ENCODE data around the gene HIGD1C. TPM values are rescaled to one million over a fixed set of nuclear protein-coding genes. Genes with fewer than 3 reads are reported as not detected.
A peak's percentile ranks its signal among the peaks of the same experiment; 100 is the strongest.
"Not testable (repeated sequence)": the region's sequence is repeated elsewhere in the genome, so short reads cannot be mapped to it uniquely, and the experiment has no call there.

The HIGD1C gene
- total and polyA plus RNA-seq, 3 experiments from 2014 or later, result not detected

DNA sequence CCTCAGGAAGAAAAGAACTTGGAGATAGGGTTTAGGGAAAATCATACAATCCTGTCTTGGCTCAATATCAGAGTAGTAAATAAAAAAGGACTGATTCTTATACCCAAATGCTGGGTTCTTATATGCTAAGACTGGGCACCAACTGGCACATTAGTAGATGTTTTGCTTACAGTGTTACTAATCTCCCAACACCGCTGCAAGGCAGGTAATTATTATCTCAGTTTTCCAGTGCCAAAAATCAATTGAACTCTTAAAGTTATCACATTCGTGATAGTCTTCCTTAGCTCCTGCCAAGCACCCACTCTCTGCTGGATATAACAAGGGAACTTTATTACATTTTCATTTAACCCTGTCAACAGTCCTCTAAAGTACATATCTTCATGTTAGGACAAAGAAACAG is 25.0 kb upstream of the HIGD1C start:
- Histone ChIP-seq H3K27me3 (ENCODE audit: insufficient read depth, low read length, poor library complexity, severe bottlenecking) (no peaks in the 10 kb centered on the region), H3K4me1 (ENCODE audit: insufficient read depth, low read length) (peaks cover 15% of the 10 kb centered on the region), H3K27ac (ENCODE audit: low read depth, low read length) (no peak overlapping the region), H3K36me3 (ENCODE audit: insufficient read depth, low read length) (no peaks in the 10 kb centered on the region), H3K4me3 (ENCODE audit: low read length) (no peak overlapping the region), H3K9me3 (ENCODE audit: low read length) (no peaks in the 10 kb centered on the region)
- H3K4me1 Mint-ChIP-seq, result peaks cover 33 to 65% (median 33%) of the 10 kb centered on the region in 3 donors
- H3K27me3 Mint-ChIP-seq, result peaks cover 0 to 3% of the 10 kb centered on the region in 2 donors
- no peak for DNase-seq
- H3K36me3 Mint-ChIP-seq, result peaks cover 0 to 15% (median 0%) of the 10 kb centered on the region in 3 donors
- H3K4me3 Mint-ChIP-seq, result peak overlapping the region in 6 of 7 donors; percentile 35 to 92 (median 86)
- CTCF ChIA-PET, result no interaction called here
- POLR2A ChIA-PET, result no interaction called here
- H3K9me3 Mint-ChIP-seq, result no peaks in the 10 kb centered on the region
- H3K27ac Mint-ChIP-seq, result peak overlapping the region in 6 of 8 donors; percentile 1 to 67 (median 36)

DNA sequence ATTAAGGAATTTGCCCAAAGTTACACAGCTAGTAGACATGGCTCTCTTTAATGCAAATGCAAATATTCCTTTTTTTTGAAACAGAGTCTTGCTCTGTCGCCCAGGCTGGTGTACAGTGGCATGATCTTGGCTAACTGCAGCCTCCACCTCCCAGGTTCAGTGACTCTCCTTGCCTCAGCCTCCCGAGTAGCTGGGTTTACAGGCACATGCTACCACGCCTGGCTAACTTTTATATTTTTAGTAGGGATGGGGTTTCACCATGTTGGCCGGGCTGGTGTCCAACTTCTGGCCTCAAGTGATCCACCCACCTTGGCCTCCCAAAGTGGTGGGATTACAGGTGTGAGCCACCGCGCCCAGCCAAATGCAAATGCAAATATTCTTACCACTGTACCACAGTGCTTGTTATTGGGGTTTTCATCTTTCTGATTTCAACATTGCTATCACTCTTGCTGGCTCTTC is 24.5 kb upstream of the HIGD1C start:
- Histone ChIP-seq H3K27me3 (ENCODE audit: insufficient read depth, low read length, poor library complexity, severe bottlenecking) (no peaks in the 10 kb centered on the region), H3K9me3 (ENCODE audit: low read length) (no peaks in the 10 kb centered on the region), H3K36me3 (ENCODE audit: insufficient read depth, low read length) (no peaks in the 10 kb centered on the region), H3K4me1 (ENCODE audit: insufficient read depth, low read length) (peaks cover 15% of the 10 kb centered on the region), H3K27ac (ENCODE audit: low read depth, low read length) (no peak overlapping the region), H3K4me3 (ENCODE audit: low read length) (no peak overlapping the region)
- peak overlapping the region; percentile 6 to 92 (median 83) for H3K4me3 Mint-ChIP-seq
- H3K36me3 Mint-ChIP-seq, result peaks cover 0 to 15% (median 0%) of the 10 kb centered on the region in 3 donors
- peaks cover 31 to 60% (median 31%) of the 10 kb centered on the region in 3 donors for H3K4me1 Mint-ChIP-seq
- H3K9me3 Mint-ChIP-seq, result no peaks in the 10 kb centered on the region
- CTCF ChIA-PET, result no interaction called here
- POLR2A ChIA-PET, result no interaction called here
- H3K27me3 Mint-ChIP-seq, result peaks cover 0 to 2% of the 10 kb centered on the region in 2 donors
- DNase-seq, result no peak
- H3K27ac Mint-ChIP-seq, result peak overlapping the region in 7 of 8 donors; percentile 1 to 74 (median 54)

DNA sequence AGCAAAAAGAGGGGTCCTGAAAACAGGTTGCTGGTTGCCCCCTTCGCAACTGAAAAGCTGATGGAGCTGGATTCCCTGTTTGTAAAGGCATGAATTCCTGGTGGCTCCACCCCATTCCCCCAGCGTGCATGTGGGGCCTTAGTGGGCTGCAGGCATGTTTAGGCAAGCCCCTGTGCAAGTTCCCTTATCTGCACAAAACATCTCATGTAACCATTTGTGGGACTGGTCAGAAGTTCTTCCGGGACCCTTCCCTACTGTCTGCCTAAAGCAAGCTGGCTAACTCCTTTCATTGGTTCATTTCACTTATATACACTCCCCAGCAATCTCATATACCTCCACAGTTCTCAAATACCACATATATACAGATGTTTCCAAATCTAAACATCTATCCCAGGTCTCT is 24.0 kb upstream of the HIGD1C start:
- ChIA-PET CTCF (no interaction called here), POLR2A (no interaction called here)
- Mint-ChIP-seq H3K4me3 (peak overlapping the region in 3 of 7 donors; percentile 2 to 33 (median 31)), H3K27ac (peak overlapping the region in 5 of 8 donors; percentile 3 to 48 (median 15)), H3K9me3 (no peaks in the 10 kb centered on the region), H3K36me3 (peaks cover 0 to 15% (median 0%) of the 10 kb centered on the region in 3 donors), H3K27me3 (peaks cover 0 to 2% of the 10 kb centered on the region in 2 donors), H3K4me1 (peaks cover 28 to 57% (median 29%) of the 10 kb centered on the region in 3 donors)
- H3K36me3 ChIP-seq (ENCODE audit: insufficient read depth, low read length), result no peaks in the 10 kb centered on the region
- H3K4me1 ChIP-seq (ENCODE audit: insufficient read depth, low read length), result peaks cover 14% of the 10 kb centered on the region
- no peaks in the 10 kb centered on the region for H3K9me3 ChIP-seq (ENCODE audit: low read length)
- no peaks in the 10 kb centered on the region for H3K27me3 ChIP-seq (ENCODE audit: insufficient read depth, low read length, poor library complexity, severe bottlenecking)
- H3K27ac ChIP-seq (ENCODE audit: low read depth, low read length), result no peak overlapping the region
- H3K4me3 ChIP-seq (ENCODE audit: low read length), result no peak overlapping the region
- no peak for DNase-seq

DNA sequence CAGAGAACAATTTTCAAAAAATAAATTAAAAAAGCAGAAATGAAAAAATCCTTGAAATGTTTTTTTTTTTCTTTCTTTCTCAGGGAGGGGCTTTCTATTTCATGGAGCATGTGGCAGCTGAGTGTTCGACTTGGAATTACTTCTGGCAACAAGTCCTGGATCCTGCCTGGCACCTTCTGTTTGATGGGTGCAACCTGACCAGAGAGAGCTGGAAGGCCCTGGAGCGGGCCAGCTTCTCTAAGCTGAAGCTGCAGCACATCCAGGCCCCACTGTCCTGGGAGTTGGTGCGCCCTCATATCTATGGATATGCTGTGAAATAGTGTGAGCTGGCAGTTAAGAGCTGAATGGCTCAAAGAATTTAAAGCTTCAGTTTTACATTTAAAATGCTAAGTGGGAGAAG is 22.5 kb upstream of the HIGD1C start:
- no peak overlapping the region for H3K4me3 Mint-ChIP-seq
- Histone ChIP-seq H3K4me3 (ENCODE audit: low read length) (no peak overlapping the region), H3K27me3 (ENCODE audit: insufficient read depth, low read length, poor library complexity, severe bottlenecking) (no peaks in the 10 kb centered on the region), H3K36me3 (ENCODE audit: insufficient read depth, low read length) (no peaks in the 10 kb centered on the region), H3K4me1 (ENCODE audit: insufficient read depth, low read length) (peaks cover 1% of the 10 kb centered on the region), H3K27ac (ENCODE audit: low read depth, low read length) (no peak overlapping the region), H3K9me3 (ENCODE audit: low read length) (no peaks in the 10 kb centered on the region)
- H3K36me3 Mint-ChIP-seq, result peaks cover 0 to 20% (median 0%) of the 10 kb centered on the region in 3 donors
- no peaks in the 10 kb centered on the region for H3K9me3 Mint-ChIP-seq
- H3K27ac Mint-ChIP-seq, result peak overlapping the region in 3 of 8 donors; percentile 25 to 71 (median 61)
- no peak for DNase-seq
- peaks cover 15 to 53% (median 19%) of the 10 kb centered on the region in 3 donors for H3K4me1 Mint-ChIP-seq
- ChIA-PET POLR2A (interaction anchor here (0.6 kb wide), 1 partner anchor 29 kb away, joined by 6 read pairs; no protein-coding TSS in a partner anchor), CTCF (interaction anchor here (0.7 kb wide), 1 partner anchor 714 kb away, joined by 3 read pairs; no protein-coding TSS in a partner anchor)
- H3K27me3 Mint-ChIP-seq, result peaks cover 0 to 2% of the 10 kb centered on the region in 2 donors

DNA sequence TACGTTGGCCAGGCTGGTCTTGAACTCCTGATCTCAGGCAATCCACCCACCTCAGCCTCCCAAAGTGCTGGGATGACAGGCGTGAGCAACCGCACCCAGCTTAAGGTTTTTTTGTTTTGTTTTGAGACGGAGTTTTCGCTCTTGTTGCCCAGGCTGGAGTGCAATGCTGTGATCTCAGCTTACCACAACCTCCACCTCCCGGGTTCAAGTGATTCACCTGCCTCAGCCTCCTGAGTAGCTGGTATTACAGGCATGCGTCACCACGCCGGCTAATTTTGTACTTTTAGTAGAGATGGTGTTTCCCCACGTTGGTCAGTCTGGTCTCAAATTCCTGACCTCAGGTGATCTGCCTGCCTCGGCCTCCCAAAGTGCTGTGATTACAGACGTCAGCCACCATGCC is 21.9 kb upstream of the HIGD1C start:
- H3K4me1 ChIP-seq (ENCODE audit: insufficient read depth, low read length); H3K27ac Mint-ChIP-seq; POLR2A ChIA-PET; H3K27me3 Mint-ChIP-seq; H3K36me3 ChIP-seq (ENCODE audit: insufficient read depth, low read length); H3K27ac ChIP-seq (ENCODE audit: low read depth, low read length); H3K9me3 ChIP-seq (ENCODE audit: low read length); H3K27me3 ChIP-seq (ENCODE audit: insufficient read depth, low read length, poor library complexity, severe bottlenecking); H3K4me3 ChIP-seq (ENCODE audit: low read length); DNase-seq; H3K9me3 Mint-ChIP-seq; CTCF ChIA-PET; H3K4me3 Mint-ChIP-seq: not testable (repeated sequence)
- Mint-ChIP-seq H3K4me1 (peaks cover 9 to 46% (median 13%) of the 10 kb centered on the region in 3 donors), H3K36me3 (peaks cover 0 to 20% (median 0%) of the 10 kb centered on the region in 3 donors)

DNA sequence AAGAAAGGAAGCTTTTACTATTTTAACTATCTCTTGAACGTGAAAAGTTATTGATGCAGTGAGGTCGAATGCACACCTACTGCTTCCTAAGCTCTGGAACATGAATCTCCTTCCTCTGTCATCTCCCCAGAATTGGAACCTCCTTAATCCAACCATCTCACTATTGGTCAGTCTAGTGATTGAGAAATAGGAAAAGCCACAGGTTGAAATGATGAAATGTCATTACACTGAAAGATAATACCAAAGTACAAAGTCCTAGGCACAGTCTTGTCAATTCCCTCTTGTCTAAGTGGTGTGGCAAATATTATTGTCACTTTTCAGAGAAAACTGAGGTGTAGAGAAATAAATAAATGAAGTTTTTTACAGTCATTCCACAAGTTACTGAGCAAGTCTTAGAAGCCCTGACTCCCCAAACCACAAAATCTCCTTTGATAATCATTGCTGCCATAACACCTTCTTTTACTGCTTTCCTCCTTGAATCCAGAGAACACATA is 19.5 kb upstream of the HIGD1C start:
- Mint-ChIP-seq H3K9me3 (peaks cover 0 to 2% (median 0%) of the 10 kb centered on the region in 5 donors), H3K4me3 (no peak overlapping the region), H3K27ac (peak overlapping the region in 2 of 8 donors; percentile 0 to 52), H3K36me3 (peaks cover 0 to 26% (median 8%) of the 10 kb centered on the region in 3 donors), H3K4me1 (peaks cover 0 to 26% (median 4%) of the 10 kb centered on the region in 3 donors), H3K27me3 (peaks cover 0 to 1% of the 10 kb centered on the region in 2 donors)
- H3K27ac ChIP-seq (ENCODE audit: low read depth, low read length), result no peak overlapping the region
- CTCF ChIA-PET, result no interaction called here
- H3K4me1 ChIP-seq (ENCODE audit: insufficient read depth, low read length), result no peaks in the 10 kb centered on the region
- no peaks in the 10 kb centered on the region for H3K9me3 ChIP-seq (ENCODE audit: low read length)
- POLR2A ChIA-PET, result no interaction called here
- DNase-seq, result no peak
- H3K4me3 ChIP-seq (ENCODE audit: low read length), result no peak overlapping the region
- H3K36me3 ChIP-seq (ENCODE audit: insufficient read depth, low read length), result no peaks in the 10 kb centered on the region
- no peaks in the 10 kb centered on the region for H3K27me3 ChIP-seq (ENCODE audit: insufficient read depth, low read length, poor library complexity, severe bottlenecking)

DNA sequence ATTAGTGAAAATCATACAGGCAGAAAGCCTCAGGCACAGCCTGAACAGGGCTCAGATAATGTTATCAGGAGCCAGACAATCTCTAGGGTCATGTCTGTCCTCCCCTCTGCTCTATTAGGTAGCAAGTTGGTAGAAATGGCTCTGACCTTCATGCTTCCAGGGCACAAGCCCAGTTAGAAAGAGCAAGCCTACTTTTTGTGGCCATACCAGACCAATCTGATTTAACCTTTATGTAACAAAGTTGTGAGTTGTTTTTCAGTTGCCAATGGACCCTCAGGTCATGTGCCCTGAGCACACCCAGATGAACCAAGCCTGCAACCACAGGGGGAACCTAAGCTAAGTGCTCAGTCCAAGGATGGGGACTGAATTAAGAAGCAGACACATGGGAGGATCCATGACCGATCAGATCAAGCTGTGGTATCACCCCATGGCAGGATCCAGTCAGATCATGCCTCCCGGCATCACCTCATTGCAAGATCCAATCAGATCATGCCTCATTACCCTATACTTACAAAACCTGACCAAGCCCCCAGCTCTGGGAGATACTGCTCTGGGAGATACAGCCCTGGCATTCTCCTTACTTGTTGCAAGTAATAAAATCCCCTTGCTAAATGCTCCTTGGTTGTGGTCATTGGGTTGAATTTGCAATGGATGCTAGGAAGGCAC is 18.8 kb upstream of the HIGD1C start:
- Histone ChIP-seq H3K9me3 (ENCODE audit: low read length) (no peaks in the 10 kb centered on the region), H3K27ac (ENCODE audit: low read depth, low read length) (no peak overlapping the region), H3K36me3 (ENCODE audit: insufficient read depth, low read length) (no peaks in the 10 kb centered on the region), H3K27me3 (ENCODE audit: insufficient read depth, low read length, poor library complexity, severe bottlenecking) (no peaks in the 10 kb centered on the region), H3K4me3 (ENCODE audit: low read length) (no peak overlapping the region), H3K4me1 (ENCODE audit: insufficient read depth, low read length) (no peaks in the 10 kb centered on the region)
- Mint-ChIP-seq H3K36me3 (peaks cover 0 to 28% (median 8%) of the 10 kb centered on the region in 3 donors), H3K27ac (peak overlapping the region in 4 of 8 donors; percentile 0 to 52 (median 18)), H3K4me3 (no peak overlapping the region), H3K9me3 (peaks cover 0 to 2% (median 0%) of the 10 kb centered on the region in 5 donors), H3K27me3 (no peaks in the 10 kb centered on the region), H3K4me1 (peaks cover 0 to 18% (median under 1%) of the 10 kb centered on the region in 3 donors)
- no peak for DNase-seq
- ChIA-PET CTCF (no interaction called here), POLR2A (no interaction called here)

DNA sequence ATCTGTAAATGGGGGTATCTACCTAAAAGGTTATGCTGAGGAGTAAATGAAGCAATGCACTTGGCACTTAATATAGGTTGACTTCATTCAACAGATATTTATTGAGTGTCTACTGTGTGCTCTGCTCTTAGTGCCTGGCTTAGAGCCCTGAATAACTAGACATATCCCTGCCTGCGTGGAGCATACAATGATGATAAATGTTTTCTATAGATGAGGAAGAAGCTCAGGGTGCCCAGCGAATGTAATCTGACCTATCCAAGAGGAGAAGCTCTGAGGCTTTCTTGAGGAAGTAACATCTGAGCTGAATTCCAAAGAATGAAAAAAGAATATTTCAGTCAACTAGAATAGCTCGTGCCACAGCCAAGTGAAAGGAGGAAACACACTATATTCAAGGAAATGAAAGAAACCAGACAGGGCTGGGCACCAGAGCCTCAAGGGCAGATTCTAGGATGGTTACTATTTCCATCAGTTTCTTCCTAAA is 17.9 kb upstream of the HIGD1C start:
- H3K9me3 Mint-ChIP-seq, result peaks cover 0 to 4% (median 2%) of the 10 kb centered on the region in 5 donors
- H3K27ac Mint-ChIP-seq, result peak overlapping the region in 1 of 8 donors; percentile 13
- CTCF ChIA-PET, result no interaction called here

More for the DNA sequence above, 17.9 kb upstream of the HIGD1C start:
- Mint-ChIP-seq H3K4me1 (peaks cover 0 to 13% (median 0%) of the 10 kb centered on the region in 3 donors), H3K27me3 (no peaks in the 10 kb centered on the region), H3K4me3 (no peak overlapping the region), H3K36me3 (peaks cover 0 to 27% (median 8%) of the 10 kb centered on the region in 3 donors)
- Histone ChIP-seq H3K27me3 (ENCODE audit: insufficient read depth, low read length, poor library complexity, severe bottlenecking) (no peaks in the 10 kb centered on the region), H3K9me3 (ENCODE audit: low read length) (no peaks in the 10 kb centered on the region), H3K36me3 (ENCODE audit: insufficient read depth, low read length) (no peaks in the 10 kb centered on the region), H3K4me1 (ENCODE audit: insufficient read depth, low read length) (no peaks in the 10 kb centered on the region), H3K27ac (ENCODE audit: low read depth, low read length) (no peak overlapping the region), H3K4me3 (ENCODE audit: low read length) (no peak overlapping the region)
- no peak for DNase-seq
- POLR2A ChIA-PET, result interaction anchor here (0.6 kb wide), 1 partner anchor 20 kb away, joined by 5 read pairs; no protein-coding TSS in a partner anchor
